Choroid plexus epithelial cell (primary cell): ENCODE measurements around the gene SLC25A24.
"Not testable (repeated sequence)": the region's sequence is repeated elsewhere in the genome, so short reads cannot be mapped to it uniquely, and the experiment has no call there.

Source experiments
- DNase-seq: peaks from one replicate; pipeline ENCODE4 v3.0.0-alpha.2; 2010; ENCODE audit warnings: low read depth
- H3K4me3 ChIP-seq: 2 replicates; pipeline ENCODE4 v1.5.1; 2011; ENCODE audit warnings: low read depth, mild to moderate bottlenecking, control low read depth, low read length, moderate library complexity
- CTCF ChIP-seq: conservative IDR thresholded peaks from 2 replicates; pipeline ENCODE4 v1.5.1; 2011; ENCODE audit warnings: low read depth, mild to moderate bottlenecking, control low read depth, inconsistent platforms, low read length, moderate library complexity

The SLC25A24 gene

GRCh38 chr1:108149796-108150467 lies 50.2 kb downstream of the SLC25A24 start:
- TF ChIP-seq CTCF = no peak
- H3K4me3 ChIP-seq = no peak overlapping the region
- peak; percentile 46 for DNase-seq

- not testable (repeated sequence) for H3K4me3 ChIP-seq, DNase-seq
These were observed 55.6 kb downstream of the SLC25A24 start for GRCh38 chr1:108144569-108144968.

GRCh38 chr1:108142773-108143394 lies 57.3 kb downstream of the SLC25A24 start:
- no peak overlapping the region for H3K4me3 ChIP-seq
- peak; percentile 21 for DNase-seq
- TF ChIP-seq CTCF = no peak

- H3K4me3 ChIP-seq = no peak overlapping the region
- no peak for DNase-seq
- no peak for TF ChIP-seq CTCF
These were observed 57.9 kb downstream of the SLC25A24 start for GRCh38 chr1:108142258-108142657.

GRCh38 chr1:108141621-108142020 lies 58.5 kb downstream of the SLC25A24 start:
- no peak for TF ChIP-seq CTCF
- DNase-seq = peak; percentile 67
- no peak overlapping the region for H3K4me3 ChIP-seq

GRCh38 chr1:108140936-108141335 lies 59.2 kb downstream of the SLC25A24 start:
- TF ChIP-seq CTCF = no peak
- no peak for DNase-seq
- no peak overlapping the region for H3K4me3 ChIP-seq

- no peak for DNase-seq
- TF ChIP-seq CTCF = no peak
- no peak overlapping the region for H3K4me3 ChIP-seq
These were observed 60.0 kb downstream of the SLC25A24 start for GRCh38 chr1:108140177-108140576.

- H3K4me3 ChIP-seq, DNase-seq: not testable (repeated sequence)
These were observed 60.6 kb downstream of the SLC25A24 start for GRCh38 chr1:108139555-108139954.

- not testable (repeated sequence) for H3K4me3 ChIP-seq, DNase-seq
These were observed 67.0 kb downstream of the SLC25A24 start for GRCh38 chr1:108133148-108133547.

- not testable (repeated sequence) for H3K4me3 ChIP-seq, DNase-seq
These were observed 67.8 kb downstream of the SLC25A24 start for GRCh38 chr1:108132367-108132766.

- DNase-seq, H3K4me3 ChIP-seq: not testable (repeated sequence)
These were observed 68.9 kb downstream of the SLC25A24 start for GRCh38 chr1:108131281-108131680.
